Stimulated activated CD4-positive, alpha-beta T cell treated with anti-CD3 and anti-CD28 coated beads, TNF-alpha, amount 100 ng/mL, for 48 hours (primary cell): ENCODE data around the gene USO1.
"Not testable (repeated sequence)": the region's sequence is repeated elsewhere in the genome, so short reads cannot be mapped to it uniquely, and the experiment has no call there.

Experiments
- DNase-seq, 3 donors: peaks; one replicate each; pipeline ENCODE4 v3.0.0-alpha.2; 2020; ENCODE audit warnings: low read depth in 3 of 3

Gene USO1

DNA sequence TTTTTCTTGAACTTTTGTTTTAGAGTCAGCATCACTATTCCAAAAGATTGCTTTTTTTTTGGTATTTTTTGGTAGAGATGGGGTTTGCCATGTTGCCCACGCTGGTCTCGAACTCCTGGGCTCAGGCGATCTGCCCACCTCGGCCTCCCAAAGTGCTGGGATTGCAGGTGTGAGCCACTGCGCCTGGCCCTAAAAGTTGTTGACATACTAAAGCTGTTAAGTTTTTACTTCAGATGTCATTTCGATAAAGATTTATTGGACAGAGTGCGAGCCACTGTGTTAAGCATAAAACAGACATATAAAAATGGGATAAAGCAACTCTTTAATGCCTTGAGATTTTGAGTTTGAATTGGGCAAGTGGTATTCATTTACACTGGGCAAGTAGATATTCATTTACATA lies 28.3 kb downstream of the USO1 start:
- DNase-seq, result no peak

DNA sequence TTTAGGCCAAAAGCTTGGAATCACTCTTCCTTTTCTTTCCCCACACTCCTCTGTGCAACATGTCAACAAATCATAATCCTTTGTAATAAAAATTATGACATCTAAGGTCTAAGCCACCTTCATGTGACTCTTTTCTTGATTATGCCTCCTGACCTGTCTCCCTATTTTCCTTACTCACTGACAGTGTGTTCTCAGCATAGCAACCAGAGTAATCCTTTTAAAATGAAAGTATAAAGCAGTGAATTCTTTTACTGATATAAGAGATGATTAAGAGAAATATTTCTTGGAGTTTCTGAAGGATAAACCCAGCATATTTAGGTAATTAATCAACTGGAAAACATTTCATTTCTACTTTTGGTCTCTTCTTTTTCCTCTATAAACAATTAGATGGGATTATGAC lies 44.7 kb downstream of the USO1 start:
- DNase-seq, result no peak

DNA sequence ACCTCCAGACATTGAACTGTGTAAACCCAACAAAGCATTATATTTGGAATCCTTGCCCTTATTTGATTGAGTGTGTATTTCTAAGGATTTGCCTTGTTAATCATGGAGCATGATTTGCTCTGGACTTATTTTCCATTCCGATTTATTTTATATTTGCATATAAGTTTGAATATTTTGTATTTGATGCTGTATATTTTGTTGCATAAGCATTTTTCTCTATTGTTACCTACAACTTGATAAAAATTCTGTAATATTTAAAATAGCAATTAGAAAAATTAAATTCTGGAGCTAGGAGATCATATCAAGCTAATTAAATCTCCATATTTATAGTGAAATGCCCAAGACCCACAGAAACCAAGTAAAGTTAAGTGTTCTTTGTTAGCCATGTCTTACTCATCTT lies 47.2 kb downstream of the USO1 start:
- no peak for DNase-seq

DNA sequence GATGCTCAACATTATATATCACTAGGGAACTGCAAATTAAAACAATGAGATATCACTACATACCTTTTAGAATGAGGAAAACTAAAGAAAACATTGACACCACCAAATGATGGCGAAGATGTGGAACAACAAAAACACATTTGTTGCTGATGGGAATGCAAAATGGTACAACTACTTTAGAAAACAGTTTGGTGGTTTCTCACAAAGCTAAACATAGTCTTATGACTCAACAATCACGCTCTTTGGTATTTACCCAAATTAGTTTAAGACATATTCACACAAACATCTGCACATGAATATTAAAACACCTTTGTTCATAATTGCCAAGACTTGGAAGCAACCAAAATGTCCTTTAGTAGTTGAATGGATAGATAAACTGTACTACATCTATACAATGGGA lies 53.2 kb downstream of the USO1 start:
- no peak for DNase-seq

DNA sequence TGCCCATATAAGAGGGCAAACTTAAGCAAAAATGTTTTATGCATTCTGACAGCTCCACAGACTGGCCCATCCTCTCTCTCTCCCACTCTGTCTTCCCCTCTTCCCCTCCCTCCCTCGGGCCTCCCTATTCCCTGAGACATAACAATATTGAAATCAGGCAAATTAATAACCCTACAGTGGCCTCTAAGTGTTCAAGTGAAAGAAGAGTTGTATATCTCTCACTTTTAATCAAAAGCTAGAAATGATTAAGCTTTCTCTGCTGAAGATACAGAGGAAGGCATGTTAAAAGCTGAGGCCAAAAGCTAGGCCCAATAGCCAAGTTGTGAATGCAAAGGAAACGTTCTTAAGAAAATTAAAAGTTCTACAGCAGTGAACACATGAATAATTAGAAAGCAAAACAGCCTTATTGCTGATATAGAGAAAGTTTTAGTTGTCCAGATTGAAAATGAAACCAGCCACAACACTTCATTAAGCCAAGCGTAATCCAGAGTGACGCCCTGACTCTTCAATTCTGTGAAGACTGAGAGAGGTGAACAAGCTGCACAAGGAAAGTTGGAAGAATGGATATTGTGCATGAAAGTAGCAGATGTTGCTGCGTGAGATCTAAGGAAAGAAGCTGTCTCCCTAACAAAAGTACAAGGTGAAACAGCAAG lies 54.9 kb downstream of the USO1 start:
- no peak for DNase-seq

DNA sequence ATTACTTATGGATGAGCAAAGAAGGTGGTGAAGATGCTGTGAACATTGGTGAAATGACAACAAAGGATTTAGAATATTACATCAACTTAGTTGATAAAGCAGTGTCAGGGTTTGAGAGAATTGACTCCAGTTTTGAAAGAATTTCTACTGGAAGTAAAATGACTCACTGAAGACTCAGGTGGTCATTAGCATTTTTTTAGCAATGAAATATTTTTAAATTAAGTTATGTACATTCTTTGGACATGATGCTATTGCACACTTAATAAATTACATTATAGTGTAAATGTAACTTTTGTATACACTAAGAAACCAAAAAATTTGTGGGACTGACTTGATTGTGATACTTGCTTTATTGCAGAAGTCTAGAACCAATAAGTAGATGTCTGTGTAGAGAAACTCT lies 56.9 kb downstream of the USO1 start:
- DNase-seq, result no peak

DNA sequence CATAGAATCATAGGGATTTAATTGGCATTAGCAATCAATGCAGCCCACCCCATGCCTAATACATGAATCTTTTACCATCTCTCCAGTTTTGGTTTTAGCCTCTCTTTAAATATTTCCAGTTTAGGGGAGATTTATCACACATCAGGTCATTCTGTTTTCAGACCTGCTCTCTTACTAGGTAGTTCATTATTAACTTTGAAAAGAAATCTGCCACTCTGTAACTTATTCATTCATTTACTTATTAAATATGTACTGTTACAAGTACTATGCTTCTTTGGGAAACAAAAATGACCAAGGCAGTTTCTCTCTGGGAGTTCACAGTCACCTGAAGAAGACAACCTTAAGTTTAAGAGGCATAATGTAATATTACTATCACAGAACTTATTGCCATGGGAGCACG lies 62.1 kb downstream of the USO1 start:
- no peak for DNase-seq

DNA sequence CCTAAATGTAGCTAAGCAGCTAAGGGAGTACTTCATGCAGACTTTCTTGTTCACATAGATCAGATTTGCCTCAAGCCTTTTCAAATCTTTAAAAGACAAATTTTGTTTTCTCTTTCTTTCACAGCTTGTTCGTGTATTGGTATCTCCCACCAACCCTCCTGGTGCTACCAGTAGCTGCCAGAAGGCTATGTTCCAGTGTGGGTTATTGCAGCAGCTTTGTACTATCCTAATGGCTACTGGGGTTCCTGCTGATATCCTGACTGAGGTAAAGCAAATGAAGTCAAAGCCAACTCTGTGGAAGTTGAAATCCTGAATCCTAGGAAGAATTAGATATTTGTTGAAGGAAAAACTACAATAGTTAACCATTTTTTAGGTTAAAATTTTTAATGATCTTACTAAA lies 62.6 kb downstream of the USO1 start:
- no peak for DNase-seq

DNA sequence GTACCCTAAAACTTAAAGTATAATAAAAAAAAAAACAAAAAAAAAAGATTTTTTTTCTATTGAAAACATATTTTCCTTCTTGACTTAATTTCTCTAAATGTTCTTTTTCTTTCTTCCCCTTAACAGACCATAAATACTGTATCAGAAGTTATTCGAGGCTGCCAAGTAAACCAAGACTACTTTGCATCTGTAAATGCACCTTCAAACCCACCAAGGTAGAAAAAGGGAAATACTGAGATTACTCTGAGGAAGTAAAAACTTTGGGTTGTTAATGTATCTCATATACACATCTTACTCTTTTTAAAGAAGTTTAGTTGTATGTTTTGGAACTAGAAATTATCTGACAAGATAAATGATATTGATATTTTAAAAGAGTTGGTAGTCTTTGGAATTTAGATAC lies 65.6 kb downstream of the USO1 start:
- DNase-seq, result no peak

DNA sequence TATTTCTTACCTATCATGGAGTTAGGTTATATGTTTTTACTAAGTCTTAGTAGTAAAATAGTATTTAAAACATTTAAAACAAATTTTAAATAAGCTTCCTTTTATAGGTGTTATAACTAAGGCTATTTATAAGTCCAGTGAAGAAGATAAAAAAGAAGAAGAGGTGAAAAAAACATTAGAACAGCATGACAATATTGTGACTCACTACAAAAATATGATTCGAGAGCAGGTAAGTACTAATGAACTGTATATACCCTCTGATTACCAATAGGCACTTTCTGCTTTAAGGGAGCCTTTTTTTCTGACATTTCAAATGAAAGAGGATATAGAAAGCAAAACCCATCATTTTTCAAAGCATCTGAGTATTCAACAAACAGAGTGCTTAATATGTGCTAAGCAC lies 76.6 kb downstream of the USO1 start:
- no peak for DNase-seq

DNA sequence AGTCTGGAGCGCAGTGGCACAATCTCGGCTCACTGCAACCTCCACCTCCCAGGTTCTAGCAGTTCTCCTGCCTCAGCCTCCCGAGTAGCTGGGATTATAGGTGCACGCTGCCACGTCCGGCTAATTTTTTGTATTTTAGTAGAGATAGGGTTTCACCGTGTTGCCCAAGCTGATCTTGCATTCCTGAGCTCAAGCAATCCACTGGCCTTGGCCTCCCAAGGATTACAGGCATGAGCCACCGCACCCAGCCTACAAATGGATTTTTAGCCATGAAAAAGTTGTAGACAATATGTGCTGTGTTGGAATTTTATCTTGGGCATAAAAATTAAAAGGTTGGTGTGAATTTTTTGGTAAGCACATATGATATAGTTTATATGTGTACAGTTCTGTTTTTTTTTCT lies 81.7 kb downstream of the USO1 start:
- not testable (repeated sequence) for DNase-seq

DNA sequence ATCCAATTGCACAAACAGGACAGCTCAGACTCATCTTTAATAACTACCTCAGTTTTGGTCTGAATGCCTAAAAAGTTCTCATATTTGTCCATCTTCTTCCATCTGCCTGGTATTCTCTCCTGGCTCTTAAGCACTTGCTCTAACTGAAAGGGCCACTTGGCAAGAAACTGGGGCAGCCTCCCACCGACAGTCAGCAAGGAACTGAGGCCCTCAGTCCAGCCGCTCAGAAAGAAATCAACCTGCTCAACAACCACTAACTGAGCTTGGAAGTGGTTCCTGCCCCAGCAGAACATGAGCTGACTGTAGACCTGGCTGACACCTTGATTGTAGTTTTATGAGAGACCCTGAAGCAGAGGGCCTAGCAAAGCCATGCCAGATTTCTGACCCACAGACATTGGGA lies 93.5 kb downstream of the USO1 start:
- no peak for DNase-seq

DNA sequence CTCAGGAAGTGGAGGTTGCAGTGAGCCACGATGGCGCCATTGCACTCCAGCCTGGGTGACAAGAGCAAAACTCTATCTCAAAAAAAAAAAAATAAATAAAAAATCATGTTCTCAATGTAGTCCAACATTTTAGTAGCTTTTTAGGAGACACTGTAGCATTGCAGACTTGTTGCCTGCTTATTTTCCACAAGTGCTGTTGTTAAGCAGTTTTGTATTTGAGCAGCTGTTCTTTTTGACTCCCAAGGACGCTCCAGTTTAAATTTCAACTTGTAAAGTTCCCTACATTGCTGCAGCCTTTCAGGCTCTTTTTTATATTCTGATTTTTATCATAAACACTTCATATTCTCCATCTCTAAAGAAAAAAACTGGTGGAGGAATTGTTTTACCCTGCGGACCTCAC lies 94.7 kb downstream of the USO1 start:
- no peak for DNase-seq

DNA sequence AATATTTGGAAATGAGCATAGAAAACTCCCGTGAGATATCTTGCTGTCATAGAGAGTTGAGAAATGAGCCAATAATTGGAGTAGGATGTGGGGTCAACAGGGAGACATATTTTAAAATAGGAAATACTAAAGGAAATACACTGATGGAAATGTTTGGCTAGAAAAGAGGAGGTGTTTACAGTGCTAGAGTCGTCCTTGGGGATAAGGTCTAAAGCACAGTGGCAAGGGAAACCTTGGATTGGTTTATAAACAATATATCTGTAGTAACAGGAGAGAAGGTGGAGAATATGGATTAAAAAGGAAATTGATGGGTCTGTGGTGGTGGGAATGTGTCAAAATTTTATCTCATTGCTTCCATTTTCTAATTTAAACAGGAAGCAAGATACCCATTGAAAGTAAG lies 95.8 kb downstream of the USO1 start:
- DNase-seq, result no peak

DNA sequence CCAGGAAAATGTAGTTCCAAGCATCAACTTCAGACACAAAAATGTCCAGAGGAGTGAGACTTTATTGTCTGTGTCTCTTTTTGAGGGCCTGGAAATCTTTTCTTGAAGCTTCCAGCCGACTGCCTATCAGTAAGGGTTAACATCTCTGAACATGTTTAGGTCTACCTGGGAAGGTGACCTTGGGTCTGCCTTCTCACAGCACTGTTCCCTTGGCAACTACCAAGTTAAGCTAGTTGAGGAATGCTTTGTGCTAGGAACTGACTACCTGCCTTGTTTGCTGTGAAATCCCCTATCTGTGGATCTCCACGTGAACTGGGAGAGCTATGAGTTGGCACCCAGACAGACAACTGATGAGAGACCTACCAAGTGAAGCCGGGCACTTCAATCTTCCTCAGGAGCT lies 96.3 kb downstream of the USO1 start:
- DNase-seq, result no peak

DNA sequence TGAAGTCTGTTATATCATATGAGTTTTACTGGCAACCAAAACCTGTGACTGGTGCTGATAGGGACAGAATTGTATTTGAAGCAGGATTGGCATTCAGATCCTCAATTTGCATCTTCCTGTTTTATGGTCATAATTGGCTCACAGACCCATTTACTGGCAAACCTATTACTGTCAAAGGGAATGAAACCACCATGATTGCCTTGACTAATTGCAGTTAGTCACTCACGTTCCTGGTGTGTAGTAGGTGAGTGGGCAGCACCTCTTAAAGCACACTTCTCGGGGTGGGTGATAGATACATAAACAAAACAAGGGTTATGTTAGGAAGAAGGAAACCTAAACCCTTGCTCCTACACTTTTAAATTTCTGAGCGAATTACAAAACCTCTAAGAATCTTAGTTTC lies 96.8 kb downstream of the USO1 start:
- no peak for DNase-seq

DNA sequence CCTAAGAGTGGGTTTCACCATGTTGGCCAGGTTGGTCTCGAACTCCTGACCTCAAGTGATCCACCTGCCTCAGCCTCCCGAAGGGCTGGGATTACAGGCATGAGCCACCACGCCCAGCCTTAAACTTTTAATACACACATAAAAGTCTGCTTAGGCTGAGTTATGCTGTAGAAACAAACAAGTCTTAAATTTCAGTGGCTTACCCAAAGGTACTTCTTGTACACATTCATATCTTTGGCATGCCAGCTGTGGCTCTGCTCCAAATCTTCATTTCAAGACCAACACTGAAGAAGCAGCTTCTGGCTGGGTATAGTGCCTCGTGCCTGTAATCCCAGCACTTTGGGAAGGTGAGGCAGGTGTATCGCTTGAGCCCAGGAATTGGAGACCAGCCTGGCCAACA lies 97.6 kb downstream of the USO1 start:
- no peak for DNase-seq

DNA sequence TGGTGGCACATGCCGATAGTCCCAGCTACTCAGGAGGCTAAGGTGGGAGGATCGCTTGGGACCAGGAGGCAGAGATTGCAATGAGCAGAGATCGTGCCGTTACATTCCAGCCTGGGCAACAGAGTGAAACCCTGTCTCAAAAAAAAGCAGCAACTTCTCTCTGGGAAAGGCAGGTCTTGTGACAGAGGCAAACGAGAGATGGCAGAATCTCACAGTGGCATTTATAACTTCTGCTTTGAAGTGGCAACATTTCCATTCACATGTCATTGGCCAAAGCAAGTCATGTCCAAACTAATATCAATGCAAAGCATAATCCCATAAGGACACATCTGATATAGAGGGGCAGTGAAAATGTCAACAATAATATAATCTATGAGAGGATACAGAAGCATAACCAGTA lies 98.0 kb downstream of the USO1 start:
- DNase-seq, result no peak

DNA sequence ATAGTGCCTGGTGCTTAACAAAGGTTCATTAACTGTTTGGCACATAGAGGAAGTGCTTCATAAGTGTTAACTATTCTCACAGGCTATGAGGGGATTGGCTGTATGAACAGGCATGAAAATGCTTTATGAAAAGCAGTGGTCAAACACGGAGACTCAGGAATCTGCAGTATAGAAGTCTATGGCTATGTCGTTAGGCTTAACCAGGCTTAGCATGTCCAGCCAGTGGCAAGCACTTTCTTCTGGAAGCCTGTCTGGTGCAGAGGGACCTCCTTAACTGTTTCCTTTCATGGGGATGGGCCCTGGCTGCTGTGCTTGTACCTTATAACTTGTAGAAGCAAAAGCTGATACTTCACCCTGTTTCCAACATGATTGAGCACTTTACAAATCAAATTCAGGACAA lies 99.4 kb downstream of the USO1 start:
- DNase-seq, result no peak

DNA sequence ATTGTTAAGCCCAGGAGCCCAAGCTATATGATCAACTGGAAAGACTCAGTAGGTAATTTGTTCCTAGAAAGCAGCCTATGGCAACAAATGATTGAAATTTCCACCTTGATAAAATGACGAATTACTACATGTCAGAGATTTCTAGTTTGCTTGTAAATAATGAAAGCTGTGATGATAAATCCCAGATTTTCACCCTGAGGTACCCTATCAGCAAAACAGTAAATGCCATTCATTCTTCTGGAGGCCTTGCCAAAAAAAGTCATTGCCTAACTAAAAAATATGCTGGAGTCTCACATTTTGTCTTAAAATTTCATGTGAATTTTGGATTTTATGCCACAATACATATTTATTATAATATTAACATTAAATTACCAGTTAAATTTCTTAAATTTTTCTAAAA lies 106.5 kb downstream of the USO1 start:
- no peak for DNase-seq

DNA sequence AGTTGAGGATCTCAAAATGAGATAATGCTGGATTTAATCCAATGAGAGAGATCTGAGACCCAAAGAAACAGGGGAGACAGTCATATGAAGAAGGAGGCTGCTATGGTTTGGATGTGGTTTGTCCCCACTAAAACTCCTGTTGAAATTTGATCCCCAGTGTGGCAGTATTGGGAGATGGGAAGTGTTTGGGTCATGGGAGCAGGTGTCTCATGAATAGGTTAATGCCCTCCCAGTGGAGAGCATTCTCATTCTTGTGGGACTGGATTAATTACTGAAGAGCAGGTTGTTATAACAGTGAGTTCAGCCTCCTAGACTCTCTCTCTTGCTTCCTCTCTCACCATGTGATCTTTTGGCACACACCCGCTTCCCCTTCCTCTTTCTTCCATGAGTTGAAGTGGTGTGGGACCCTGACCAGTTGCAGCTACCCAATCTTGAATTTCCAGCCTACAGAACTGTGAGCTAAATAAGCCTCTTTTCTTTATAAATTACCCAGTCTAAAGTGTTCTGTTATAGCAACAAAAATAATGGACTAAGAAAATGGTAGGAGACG lies 107.6 kb downstream of the USO1 start:
- DNase-seq, result no peak

DNA sequence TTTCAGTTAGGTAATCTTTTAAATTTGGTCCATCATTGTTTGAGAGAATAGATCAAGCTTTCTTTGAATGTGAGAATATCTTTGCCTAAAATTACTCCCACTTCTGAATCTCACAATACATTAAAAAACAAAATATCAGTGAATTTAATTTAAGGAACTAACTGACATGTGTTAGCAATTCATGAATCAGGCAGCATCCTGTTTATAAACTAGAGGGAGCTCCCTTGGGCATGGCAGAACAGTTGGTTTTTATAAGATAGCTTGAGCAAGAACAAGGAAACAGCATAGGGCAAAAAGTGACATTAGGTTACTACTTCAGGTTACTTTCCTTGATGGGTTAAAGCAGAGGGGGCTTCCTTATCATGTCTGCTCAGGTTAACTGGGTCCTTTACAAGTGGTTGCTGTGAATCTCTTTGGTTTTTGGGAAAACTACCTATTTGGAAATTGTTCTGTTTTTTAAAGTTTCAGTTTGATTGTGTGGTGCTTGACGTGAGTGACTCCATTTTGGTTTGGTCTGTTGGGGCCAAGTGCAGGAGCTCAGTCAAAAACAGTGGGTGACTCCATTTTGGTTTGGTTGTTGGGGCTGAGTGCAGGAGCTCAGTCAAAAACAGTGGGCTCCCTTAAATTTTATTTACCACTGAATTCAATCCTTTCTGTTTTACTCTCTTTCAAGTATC lies 109.9 kb downstream of the USO1 start:
- no peak for DNase-seq

DNA sequence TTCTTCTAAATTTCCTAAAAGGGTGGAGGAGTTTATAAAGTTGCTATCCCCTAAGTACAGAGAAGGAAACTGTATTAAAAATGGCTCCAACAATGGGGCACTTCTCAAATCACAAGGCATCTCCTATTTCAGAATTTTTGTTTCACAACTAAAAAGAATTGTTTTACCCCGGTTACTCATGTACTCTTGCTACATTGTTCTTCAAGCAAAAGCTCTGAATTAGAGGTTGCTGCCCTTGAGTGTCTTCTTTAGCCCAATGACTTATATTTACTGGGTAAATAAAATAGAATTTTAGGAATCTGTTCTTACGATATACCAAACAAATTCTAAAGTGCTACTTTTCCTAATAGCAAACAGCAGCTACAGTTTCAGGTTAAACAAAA lies 110.4 kb downstream of the USO1 start:
- DNase-seq, result no peak
